ENCODE results near the gene TCF4.

The TCF4 gene

GRCh38 chr18:55432307-55433040 lies 155.5 kb downstream of the TCF4 start:
- in situ Hi-C loops (cut with MboI; ENCODE audit: low pct_unique_long_range_greater_than_20kb, low sequenced_read_pairs, unreplicated experiment), result no loop called here
- TF ChIP-seq CTCF (IDR thresholded peaks at IDR 0.05; ENCODE audit: extremely low read depth, insufficient read depth, missing control alignments), result no peak
- no peak for DNase-seq (ENCODE audit: low spot score)

- in situ Hi-C loops (cut with MboI; ENCODE audit: low pct_unique_long_range_greater_than_20kb, low sequenced_read_pairs, unreplicated experiment), result no loop called here
- no peak for TF ChIP-seq CTCF (IDR thresholded peaks at IDR 0.05; ENCODE audit: extremely low read depth, insufficient read depth, missing control alignments)
- no peak for DNase-seq (ENCODE audit: low spot score)
Observed at GRCh38 chr18:55430026-55430425, 158.0 kb downstream of the TCF4 start.

- TF ChIP-seq CTCF (IDR thresholded peaks at IDR 0.05; ENCODE audit: extremely low read depth, insufficient read depth, missing control alignments), result no peak
- no peak for DNase-seq (ENCODE audit: low spot score)
- in situ Hi-C loops (cut with MboI; ENCODE audit: low pct_unique_long_range_greater_than_20kb, low sequenced_read_pairs, unreplicated experiment), result no loop called here
Observed at GRCh38 chr18:55427951-55428350, 160.0 kb downstream of the TCF4 start.

- no peak for TF ChIP-seq CTCF (IDR thresholded peaks at IDR 0.05; ENCODE audit: extremely low read depth, insufficient read depth, missing control alignments)
- in situ Hi-C loops (cut with MboI; ENCODE audit: low pct_unique_long_range_greater_than_20kb, low sequenced_read_pairs, unreplicated experiment), result no loop called here
- no peak for DNase-seq (ENCODE audit: low spot score)
Observed at GRCh38 chr18:55425698-55426097, 162.3 kb downstream of the TCF4 start.

- DNase-seq (ENCODE audit: low spot score), result no peak
- no peak for TF ChIP-seq CTCF (IDR thresholded peaks at IDR 0.05; ENCODE audit: extremely low read depth, insufficient read depth, missing control alignments)
- in situ Hi-C loops (cut with MboI; ENCODE audit: low pct_unique_long_range_greater_than_20kb, low sequenced_read_pairs, unreplicated experiment), result no loop called here
Observed at GRCh38 chr18:55422456-55423180, 165.4 kb downstream of the TCF4 start.

- TF ChIP-seq CTCF (IDR thresholded peaks at IDR 0.05; ENCODE audit: extremely low read depth, insufficient read depth, missing control alignments), result no peak
- DNase-seq (ENCODE audit: low spot score), result no peak
- in situ Hi-C loops (cut with MboI; ENCODE audit: low pct_unique_long_range_greater_than_20kb, low sequenced_read_pairs, unreplicated experiment), result no loop called here
Observed at GRCh38 chr18:55421615-55422419, 166.2 kb downstream of the TCF4 start.

Measured in GM13977 (cell line).